ENCODE measurements around the gene SLC35E2B. TPM values are rescaled to one million over a fixed set of nuclear protein-coding genes. Genes with fewer than 3 reads are reported as not detected.

The SLC35E2B gene
- total RNA-seq, 4 donors from 2014 or later = 34.0 to 59.9 (median 48.8) TPM

DNA sequence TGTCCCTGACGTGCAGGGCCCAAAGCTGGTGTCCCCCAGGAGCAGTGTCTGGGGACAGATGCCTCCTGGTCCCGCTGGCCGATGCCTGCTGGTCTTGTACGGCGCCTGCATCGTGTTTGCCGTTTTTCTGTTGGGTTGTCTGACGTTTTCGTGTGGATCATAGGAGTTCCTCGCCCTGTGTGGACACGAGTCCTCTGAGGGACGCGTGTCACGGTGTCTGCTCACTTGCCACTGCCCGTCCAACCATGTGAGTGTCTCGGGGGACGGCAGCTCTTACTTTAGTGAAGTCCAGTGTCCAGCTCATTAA lies 69.9 kb downstream of the SLC35E2B start:
- H3K27me3 ChIP-seq = no peaks in the 10 kb centered on the region
- H3K9me3 ChIP-seq = no peaks in the 10 kb centered on the region
- 90% methylated on average over 15 of the region's 17 CpGs for WGBS
- H3K36me3 ChIP-seq = peaks cover 13% of the 10 kb centered on the region
- TF ChIP-seq POLR2A (IDR thresholded peaks at IDR 0.05) (no peak), POLR2AphosphoS5 (IDR thresholded peaks at IDR 0.05) (no peak), EP300 (IDR thresholded peaks at IDR 0.05) (no peak)
- TF ChIP-seq, protein P1, sequence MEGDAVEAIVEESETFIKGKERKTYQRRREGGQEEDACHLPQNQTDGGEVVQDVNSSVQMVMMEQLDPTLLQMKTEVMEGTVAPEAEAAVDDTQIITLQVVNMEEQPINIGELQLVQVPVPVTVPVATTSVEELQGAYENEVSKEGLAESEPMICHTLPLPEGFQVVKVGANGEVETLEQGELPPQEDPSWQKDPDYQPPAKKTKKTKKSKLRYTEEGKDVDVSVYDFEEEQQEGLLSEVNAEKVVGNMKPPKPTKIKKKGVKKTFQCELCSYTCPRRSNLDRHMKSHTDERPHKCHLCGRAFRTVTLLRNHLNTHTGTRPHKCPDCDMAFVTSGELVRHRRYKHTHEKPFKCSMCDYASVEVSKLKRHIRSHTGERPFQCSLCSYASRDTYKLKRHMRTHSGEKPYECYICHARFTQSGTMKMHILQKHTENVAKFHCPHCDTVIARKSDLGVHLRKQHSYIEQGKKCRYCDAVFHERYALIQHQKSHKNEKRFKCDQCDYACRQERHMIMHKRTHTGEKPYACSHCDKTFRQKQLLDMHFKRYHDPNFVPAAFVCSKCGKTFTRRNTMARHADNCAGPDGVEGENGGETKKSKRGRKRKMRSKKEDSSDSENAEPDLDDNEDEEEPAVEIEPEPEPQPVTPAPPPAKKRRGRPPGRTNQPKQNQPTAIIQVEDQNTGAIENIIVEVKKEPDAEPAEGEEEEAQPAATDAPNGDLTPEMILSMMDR (IDR thresholded peaks at IDR 0.05) = no peak
- H3K27ac ChIP-seq = no peak overlapping the region
- DNase-seq (ENCODE audit: low spot score in 2 of 2) = no peak
- no peak overlapping the region for H3K4me3 ChIP-seq
- H3K4me1 ChIP-seq = peaks cover 15% of the 10 kb centered on the region

DNA sequence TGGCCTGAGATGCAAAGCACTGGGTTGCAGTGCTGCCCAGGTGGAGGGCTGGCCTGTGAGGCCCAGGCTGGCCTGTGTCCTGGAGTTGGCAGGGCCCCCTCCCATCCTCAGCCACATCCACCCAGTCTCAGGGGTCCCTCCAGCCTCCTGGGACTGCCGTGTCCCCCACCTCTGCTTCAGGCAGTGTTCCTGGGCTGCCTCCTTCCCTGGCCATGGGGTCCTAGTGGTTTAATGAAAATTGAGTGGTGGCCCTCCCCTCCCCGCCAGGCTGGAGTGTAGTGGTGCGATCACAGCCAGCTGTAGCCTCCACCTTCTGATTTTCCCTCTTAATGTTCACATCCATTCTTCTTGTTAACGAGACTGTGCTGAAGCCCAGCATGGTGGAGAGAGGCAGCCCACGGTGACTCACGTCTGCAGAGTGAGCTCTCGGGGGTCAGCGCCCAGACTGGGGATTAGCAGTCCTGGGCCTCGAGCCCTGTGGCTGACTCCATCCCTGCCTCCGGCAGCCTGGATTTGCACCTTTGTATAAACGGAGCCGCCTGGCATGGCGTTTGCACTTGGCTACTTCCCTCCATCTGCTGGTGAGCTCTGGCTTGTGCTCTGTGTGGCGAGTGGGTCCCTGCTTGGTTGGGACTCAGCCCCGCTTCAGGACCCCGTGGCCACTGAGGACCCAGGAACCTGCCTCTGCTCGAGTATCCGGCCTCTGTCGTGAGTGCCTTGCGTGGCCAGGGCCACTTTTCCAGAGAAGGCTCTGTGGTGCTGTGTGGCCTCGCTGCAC lies 70.4 kb downstream of the SLC35E2B start:
- TF ChIP-seq EP300 (IDR thresholded peaks at IDR 0.05) (no peak), POLR2A (IDR thresholded peaks at IDR 0.05) (no peak), POLR2AphosphoS5 (IDR thresholded peaks at IDR 0.05) (no peak)
- TF ChIP-seq, protein P1 (IDR thresholded peaks at IDR 0.05) = no peak
- no peak for DNase-seq (ENCODE audit: low spot score in 2 of 2)
- no peak overlapping the region for H3K27ac ChIP-seq
- H3K4me1 ChIP-seq = peaks cover 14% of the 10 kb centered on the region
- H3K9me3 ChIP-seq = no peaks in the 10 kb centered on the region
- H3K4me3 ChIP-seq = no peak overlapping the region
- 80% methylated on average over 14 of the region's 21 CpGs for WGBS
- peaks cover 14% of the 10 kb centered on the region for H3K36me3 ChIP-seq
- H3K27me3 ChIP-seq = no peaks in the 10 kb centered on the region

- peaks cover 15% of the 10 kb centered on the region for H3K4me1 ChIP-seq
- H3K27ac ChIP-seq = no peak overlapping the region
- no peak overlapping the region for H3K4me3 ChIP-seq
- TF ChIP-seq POLR2A (IDR thresholded peaks at IDR 0.05) = no peak
- WGBS = 89% methylated on average over 10 of the region's 31 CpGs
- peak in 1 of 2 donors; percentile 64 for DNase-seq (ENCODE audit: low spot score in 2 of 2)
- peaks cover 14% of the 10 kb centered on the region for H3K36me3 ChIP-seq
- H3K27me3 ChIP-seq = no peaks in the 10 kb centered on the region
- no peaks in the 10 kb centered on the region for H3K9me3 ChIP-seq
These were observed 71.2 kb downstream of the SLC35E2B start for GRCh38 chr1:1621173-1622009.

DNA sequence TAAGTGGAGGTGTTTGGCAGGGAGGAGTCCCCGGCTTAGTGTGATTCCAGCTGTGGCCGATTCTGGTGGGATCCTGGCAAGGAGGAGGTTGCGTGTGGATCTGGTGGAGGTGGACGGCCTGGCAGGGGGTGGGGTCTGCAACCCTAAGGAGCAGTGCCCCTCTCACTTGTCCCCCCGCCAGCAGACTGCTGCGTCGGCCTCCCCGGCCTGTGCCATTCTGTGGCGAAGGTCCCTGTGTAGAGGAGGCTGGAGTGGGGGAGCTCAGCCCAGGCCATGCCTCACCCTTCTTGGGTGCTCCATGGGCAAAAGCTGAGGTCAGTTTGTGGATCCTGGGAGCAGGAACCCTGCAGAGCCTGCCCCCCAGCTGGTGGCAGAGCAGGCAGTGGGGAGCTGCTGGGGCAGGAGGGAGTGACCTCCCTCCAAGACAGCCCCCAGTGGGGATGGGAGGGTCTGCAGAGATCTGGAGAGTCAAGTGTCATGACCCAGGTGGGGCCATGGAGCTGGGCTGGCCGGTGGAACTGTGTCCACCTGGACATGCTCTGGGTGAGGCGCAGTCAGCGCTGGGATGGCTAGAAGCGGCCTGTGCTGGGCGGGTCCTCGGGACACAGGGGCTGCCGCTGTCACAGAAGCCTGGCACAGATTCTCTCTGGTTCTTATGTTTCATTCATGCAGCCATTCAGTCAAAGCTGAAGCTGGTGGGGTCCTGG lies 72.0 kb downstream of the SLC35E2B start:
- H3K27ac ChIP-seq = no peak overlapping the region
- H3K4me1 ChIP-seq = peaks cover 15% of the 10 kb centered on the region
- H3K9me3 ChIP-seq = no peaks in the 10 kb centered on the region
- no peak for TF ChIP-seq EP300 (IDR thresholded peaks at IDR 0.05)
- TF ChIP-seq POLR2A (IDR thresholded peaks at IDR 0.05) = no peak
- TF ChIP-seq POLR2AphosphoS5 (IDR thresholded peaks at IDR 0.05) = no peak
- TF ChIP-seq, protein P1 (IDR thresholded peaks at IDR 0.05) = no peak
- no peak overlapping the region for H3K4me3 ChIP-seq
- no peaks in the 10 kb centered on the region for H3K27me3 ChIP-seq
- 93% methylated on average over 12 of the region's 16 CpGs for WGBS
- DNase-seq (ENCODE audit: low spot score in 2 of 2) = peak in 1 of 2 donors; percentile 60
- H3K36me3 ChIP-seq = peaks cover 14% of the 10 kb centered on the region

GRCh38 chr1:1619917-1620361 lies 72.7 kb downstream of the SLC35E2B start:
- Histone ChIP-seq H3K4me3 (no peak overlapping the region), H3K36me3 (peaks cover 14% of the 10 kb centered on the region), H3K4me1 (peaks cover 15% of the 10 kb centered on the region), H3K27ac (no peak overlapping the region), H3K27me3 (no peaks in the 10 kb centered on the region), H3K9me3 (no peaks in the 10 kb centered on the region)
- DNase-seq (ENCODE audit: low spot score in 2 of 2) = peak in 1 of 2 donors; percentile 63
- TF ChIP-seq, protein P1 (IDR thresholded peaks at IDR 0.05) = no peak
- no peak for TF ChIP-seq POLR2AphosphoS5 (IDR thresholded peaks at IDR 0.05)
- TF ChIP-seq POLR2A (IDR thresholded peaks at IDR 0.05) = no peak
- no peak for TF ChIP-seq EP300 (IDR thresholded peaks at IDR 0.05)
- WGBS = 100% methylated on average over 4 of the region's 14 CpGs
